Measurements from ENCODE around the gene NDOR1.

GRCh38 chr9:137212520-137212919, 7.0 kb downstream of the NDOR1 start:
- TF ChIP-seq, protein P1, sequence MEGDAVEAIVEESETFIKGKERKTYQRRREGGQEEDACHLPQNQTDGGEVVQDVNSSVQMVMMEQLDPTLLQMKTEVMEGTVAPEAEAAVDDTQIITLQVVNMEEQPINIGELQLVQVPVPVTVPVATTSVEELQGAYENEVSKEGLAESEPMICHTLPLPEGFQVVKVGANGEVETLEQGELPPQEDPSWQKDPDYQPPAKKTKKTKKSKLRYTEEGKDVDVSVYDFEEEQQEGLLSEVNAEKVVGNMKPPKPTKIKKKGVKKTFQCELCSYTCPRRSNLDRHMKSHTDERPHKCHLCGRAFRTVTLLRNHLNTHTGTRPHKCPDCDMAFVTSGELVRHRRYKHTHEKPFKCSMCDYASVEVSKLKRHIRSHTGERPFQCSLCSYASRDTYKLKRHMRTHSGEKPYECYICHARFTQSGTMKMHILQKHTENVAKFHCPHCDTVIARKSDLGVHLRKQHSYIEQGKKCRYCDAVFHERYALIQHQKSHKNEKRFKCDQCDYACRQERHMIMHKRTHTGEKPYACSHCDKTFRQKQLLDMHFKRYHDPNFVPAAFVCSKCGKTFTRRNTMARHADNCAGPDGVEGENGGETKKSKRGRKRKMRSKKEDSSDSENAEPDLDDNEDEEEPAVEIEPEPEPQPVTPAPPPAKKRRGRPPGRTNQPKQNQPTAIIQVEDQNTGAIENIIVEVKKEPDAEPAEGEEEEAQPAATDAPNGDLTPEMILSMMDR (IDR thresholded peaks at IDR 0.05), result no peak
- TF ChIP-seq POLR2A (IDR thresholded peaks at IDR 0.05), result no peak
